GM13977 (cell line): Measurements from ENCODE around the gene PROM2.

ENCODE experiments used
- DNase-seq: peaks from one replicate; pipeline ENCODE4 v3.0.0; 2012; ENCODE audit warnings: low spot score
- CTCF ChIP-seq: IDR thresholded peaks from 2 replicates; pipeline ENCODE4 v1.5.1; 2012; ENCODE audit warnings: mild to moderate bottlenecking, control low read depth; ENCODE audit not compliant: insufficient read depth; ENCODE audit errors: extremely low read depth, missing control alignments
- in situ Hi-C: fragments of 300-500 bp; cut with MboI; formaldehyde crosslinking; loops from one replicate; pipeline ENCODE4 v1.12.0; 2022; ENCODE audit warnings: low sequenced_read_pairs, low pct_unique_long_range_greater_than_20kb, mixed read lengths, inconsistent platforms; ENCODE audit not compliant: unreplicated experiment

Gene PROM2

DNA sequence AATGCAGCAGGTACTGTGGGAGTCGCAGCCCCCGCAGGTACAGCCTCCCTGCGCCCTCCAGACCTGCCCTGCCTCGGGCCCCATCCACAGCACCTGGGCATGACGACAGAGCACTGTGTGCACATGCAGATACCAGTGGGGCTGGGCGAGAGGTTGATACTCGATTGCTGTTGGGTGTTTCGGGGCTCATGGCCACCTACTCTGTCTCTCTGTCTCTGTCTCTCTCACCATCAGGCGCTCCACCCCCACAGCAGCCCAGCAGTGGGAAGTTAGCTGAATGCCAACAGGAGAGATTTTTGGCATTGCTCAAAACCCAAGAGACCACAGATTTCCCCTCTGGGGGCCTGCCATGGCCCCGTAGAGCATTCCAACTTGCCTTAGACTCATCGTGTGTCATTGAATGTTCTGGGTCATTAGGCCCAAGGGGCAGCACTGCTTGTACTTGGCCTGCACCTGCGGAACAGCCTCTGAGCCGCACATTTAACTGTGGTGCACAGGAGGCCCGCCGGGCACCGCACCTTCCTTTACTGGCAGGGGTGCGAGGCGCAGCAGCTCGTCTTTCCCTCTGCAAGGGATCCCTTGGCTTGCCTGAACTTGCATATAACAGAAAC, 41.7 kb downstream of the PROM2 start:
- TF ChIP-seq CTCF = no peak
- in situ Hi-C loops = no loop called here
- DNase-seq = no peak

DNA sequence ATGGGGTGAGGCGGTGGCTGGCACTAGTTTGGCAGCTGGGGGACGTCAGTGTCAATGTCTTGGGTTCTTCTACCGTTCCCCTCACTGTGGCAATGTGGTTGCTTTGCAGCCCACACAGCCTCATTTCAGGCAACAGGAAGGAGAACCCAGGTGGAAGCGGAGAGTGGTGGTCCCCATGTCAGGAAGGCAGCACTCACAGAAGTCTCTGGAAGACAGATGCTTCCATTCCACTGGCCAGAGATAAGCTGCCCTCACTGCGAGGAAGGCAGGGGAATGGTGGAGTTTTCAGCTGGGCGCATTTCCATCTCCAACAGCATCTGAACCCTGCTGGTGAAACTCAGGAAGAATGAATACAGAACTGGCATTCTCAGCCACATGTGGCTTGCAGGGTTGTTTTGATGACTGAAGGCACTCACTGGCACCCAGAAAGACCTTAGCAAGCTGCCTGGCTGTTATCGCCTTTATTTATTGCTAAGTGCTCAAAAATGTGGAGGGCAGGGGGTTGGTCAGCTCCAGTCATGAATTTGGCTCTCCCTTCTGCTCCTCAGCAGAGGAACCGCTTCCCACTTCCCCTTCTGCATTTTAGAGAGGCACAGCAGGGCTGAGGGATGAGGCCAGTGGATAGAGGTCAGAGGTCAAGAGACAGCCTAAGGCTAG, 42.3 kb downstream of the PROM2 start:
- in situ Hi-C loops = no loop called here
- DNase-seq = no peak
- no peak for TF ChIP-seq CTCF

DNA sequence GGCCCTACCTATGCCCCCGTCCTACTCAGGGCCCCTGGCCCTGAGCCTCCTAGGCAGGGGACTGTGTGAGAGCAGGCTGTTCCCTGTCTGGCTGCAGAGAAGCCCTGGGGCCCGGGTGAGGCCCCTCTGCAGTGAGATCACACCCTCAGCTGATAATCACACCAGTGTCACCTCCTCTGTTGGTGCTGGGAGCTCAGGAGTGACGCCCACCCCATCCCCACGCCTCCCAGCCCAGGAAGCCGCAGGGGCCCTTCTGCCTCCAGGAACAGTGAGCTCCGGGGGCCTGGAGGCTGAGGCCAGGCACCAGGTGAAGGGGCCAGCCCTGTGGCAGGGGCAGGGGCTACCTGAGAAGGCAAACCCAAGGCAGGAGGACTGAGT, 42.9 kb downstream of the PROM2 start:
- in situ Hi-C loops = no loop called here
- no peak for DNase-seq
- no peak for TF ChIP-seq CTCF

DNA sequence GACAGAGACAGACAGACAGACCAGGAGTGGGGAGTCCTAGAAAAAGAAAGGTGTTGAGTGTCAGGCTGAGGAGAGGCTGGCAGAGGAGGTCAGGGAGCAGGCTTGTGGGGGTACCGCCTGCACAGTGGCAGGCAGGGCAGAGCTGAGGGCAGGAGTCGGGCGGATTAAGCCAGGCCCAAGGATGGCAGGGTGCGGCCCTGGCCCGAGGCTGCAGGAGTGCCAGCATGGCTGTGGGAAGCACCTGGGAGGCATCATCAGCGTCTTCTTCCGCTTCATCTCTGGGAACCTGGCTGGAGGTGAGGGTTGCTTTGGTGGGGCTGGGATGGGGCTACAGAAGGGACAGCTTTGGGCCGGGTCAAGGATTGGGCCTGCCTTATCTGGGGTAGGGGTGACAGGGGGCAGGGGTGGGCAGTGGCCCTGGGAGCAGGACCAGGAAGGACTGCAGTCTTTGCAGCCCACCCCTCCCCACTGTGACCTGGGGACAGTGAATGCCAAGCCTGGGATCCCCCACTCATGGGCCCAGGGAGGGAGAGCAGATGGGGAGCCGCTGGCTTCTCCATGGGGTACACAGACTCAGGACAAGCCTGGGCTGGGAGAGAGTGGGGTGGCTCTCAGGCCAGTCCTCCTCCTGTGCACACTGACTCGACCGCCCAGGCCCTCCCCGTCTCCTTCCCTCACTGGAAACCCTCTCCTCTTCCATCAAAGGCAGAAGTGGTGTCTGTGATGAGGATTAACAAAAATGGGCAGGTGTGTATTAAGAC, 43.6 kb downstream of the PROM2 start:
- in situ Hi-C loops = no loop called here
- DNase-seq = no peak
- TF ChIP-seq CTCF = no peak

GRCh38 chr2:95318431-95319220, 44.4 kb downstream of the PROM2 start:
- DNase-seq = no peak
- in situ Hi-C loops = no loop called here
- TF ChIP-seq CTCF = no peak
